ENCODE measurements around the gene GATA2. TPM values are rescaled to one million over a fixed set of nuclear protein-coding genes. Genes with fewer than 3 reads are reported as not detected.

Gene GATA2
- total RNA-seq, 1 donor from 2014 or later = under 0.01 TPM

- peaks cover 82% of the 10 kb centered on the region for H3K27me3 ChIP-seq (ENCODE audit: control insufficient read depth, insufficient read depth, low read length)
These were observed 6.8 kb downstream of the GATA2 start for GRCh38 chr3:128486205-128486628.

GRCh38 chr3:128485282-128486204 lies 7.5 kb downstream of the GATA2 start:
- no peak for DNase-seq (ENCODE audit: low read depth)
- FAIRE-seq = no peak
- H3K4me3 ChIP-seq (ENCODE audit: low read depth, low read length) = no peak overlapping the region
- no peaks in the 10 kb centered on the region for H3K36me3 ChIP-seq (ENCODE audit: control insufficient read depth, insufficient read depth, low read length)
- TF ChIP-seq CTCF (IDR thresholded peaks at IDR 0.05; ENCODE audit: insufficient read depth, low read length, severe bottlenecking) = no peak
- peaks cover 81% of the 10 kb centered on the region for H3K27me3 ChIP-seq (ENCODE audit: control insufficient read depth, insufficient read depth, low read length)

More at GRCh38 chr3:128486205-128486628, 6.8 kb downstream of the GATA2 start:
- no peak for TF ChIP-seq CTCF (IDR thresholded peaks at IDR 0.05; ENCODE audit: insufficient read depth, low read length, severe bottlenecking)
- no peak for FAIRE-seq
- Histone ChIP-seq H3K36me3 (ENCODE audit: control insufficient read depth, insufficient read depth, low read length) (no peaks in the 10 kb centered on the region), H3K4me3 (ENCODE audit: low read depth, low read length) (no peak overlapping the region)
- DNase-seq (ENCODE audit: low read depth) = no peak

GRCh38 chr3:128484404-128485281 lies 8.4 kb downstream of the GATA2 start:
- FAIRE-seq (no peak), DNase-seq (ENCODE audit: low read depth) (no peak)
- TF ChIP-seq CTCF (IDR thresholded peaks at IDR 0.05; ENCODE audit: insufficient read depth, low read length, severe bottlenecking) = no peak
- H3K36me3 ChIP-seq (ENCODE audit: control insufficient read depth, insufficient read depth, low read length) = no peaks in the 10 kb centered on the region
- no peak overlapping the region for H3K4me3 ChIP-seq (ENCODE audit: low read depth, low read length)
- peaks cover 77% of the 10 kb centered on the region for H3K27me3 ChIP-seq (ENCODE audit: control insufficient read depth, insufficient read depth, low read length)

- TF ChIP-seq CTCF (IDR thresholded peaks at IDR 0.05; ENCODE audit: insufficient read depth, low read length, severe bottlenecking) = no peak
- no peak overlapping the region for H3K4me3 ChIP-seq (ENCODE audit: low read depth, low read length)
- no peak for FAIRE-seq
- H3K36me3 ChIP-seq (ENCODE audit: control insufficient read depth, insufficient read depth, low read length) = no peaks in the 10 kb centered on the region
- peaks cover 71% of the 10 kb centered on the region for H3K27me3 ChIP-seq (ENCODE audit: control insufficient read depth, insufficient read depth, low read length)
- DNase-seq (ENCODE audit: low read depth) = no peak
These were observed 9.2 kb downstream of the GATA2 start for GRCh38 chr3:128483657-128484403.

All from bronchial epithelial cell (primary cell).